Astrocyte (in vitro differentiated cells and primary cell): ENCODE measurements around the gene PDLIM5.

Experiments
- CTCF ChIP-seq: IDR thresholded peaks from 2 replicates; pipeline ENCODE4 v1.5.1; 2011; ENCODE audit warnings: low read depth, mild to moderate bottlenecking, inconsistent platforms, low read length, moderate library complexity; ENCODE audit not compliant: insufficient read depth
- EZH2 ChIP-seq: IDR thresholded peaks from 2 replicates; pipeline ENCODE4 v1.6.1; 2012; ENCODE audit warnings: mild to moderate bottlenecking, low read length, inconsistent platforms; ENCODE audit not compliant: insufficient read depth

- TF ChIP-seq CTCF: no peak
- TF ChIP-seq EZH2: no peak
These were observed 45.9 kb downstream of the PDLIM5 start for GRCh38 chr4:94497690-94498089.
